NB4 (cell line): ENCODE results near the gene CLDN7.

Experiments used
- DNase-seq: peaks from one replicate; pipeline ENCODE4 v3.0.0; 2010; ENCODE audit warnings: low read depth
- H3K4me3 ChIP-seq: one replicate; pipeline ENCODE4 v1.5.1; 2011; ENCODE audit warnings: mild to moderate bottlenecking, low read depth, low read length, moderate library complexity
- CTCF ChIP-seq: IDR thresholded peaks from one replicate; pipeline ENCODE4 v1.5.1; 2012; ENCODE audit warnings: low read depth, low read length
- MAX ChIP-seq: IDR thresholded peaks from 2 replicates; pipeline ENCODE4 v1.6.1; 2011; ENCODE audit warnings: low read depth, low read length
- MYC ChIP-seq: IDR thresholded peaks from 2 replicates; pipeline ENCODE4 v1.6.1; 2011; ENCODE audit warnings: low read depth, low read length
- POLR2A ChIP-seq: IDR thresholded peaks from 2 replicates; pipeline ENCODE4 v1.6.1; 2011; ENCODE audit warnings: mild to moderate bottlenecking; ENCODE audit not compliant: insufficient read length; ENCODE audit errors: extremely low read depth

The CLDN7 gene

GRCh38 chr17:7228920-7229319 lies 33.4 kb downstream of the CLDN7 start:
- H3K4me3 ChIP-seq, result no peak overlapping the region
- no peak for DNase-seq
- TF ChIP-seq CTCF (no peak), POLR2A (no peak)

GRCh38 chr17:7226721-7227710 lies 35.3 kb downstream of the CLDN7 start:
- TF ChIP-seq POLR2A, result no peak
- no peak for TF ChIP-seq CTCF
- TF ChIP-seq MAX, result no peak
- TF ChIP-seq MYC, result no peak
- DNase-seq, result no peak

GRCh38 chr17:7225711-7226331 lies 36.5 kb downstream of the CLDN7 start:
- H3K4me3 ChIP-seq, result no peak overlapping the region
- DNase-seq, result no peak
- TF ChIP-seq POLR2A, result no peak
- no peak for TF ChIP-seq MAX
- TF ChIP-seq CTCF, result no peak
- no peak for TF ChIP-seq MYC

More at GRCh38 chr17:7226721-7227710, 35.3 kb downstream of the CLDN7 start:
- H3K4me3 ChIP-seq, result no peak overlapping the region

- DNase-seq, result no peak
- no peak for TF ChIP-seq POLR2A
- no peak for TF ChIP-seq MYC
- no peak for TF ChIP-seq CTCF
- TF ChIP-seq MAX, result no peak
- no peak overlapping the region for H3K4me3 ChIP-seq
Measured at GRCh38 chr17:7224661-7225111, 37.6 kb downstream of the CLDN7 start.

- H3K4me3 ChIP-seq, result no peak overlapping the region
- no peak for TF ChIP-seq MYC
- TF ChIP-seq POLR2A, result no peak
- no peak for TF ChIP-seq MAX
- TF ChIP-seq CTCF, result no peak
- no peak for DNase-seq
Measured at GRCh38 chr17:7224110-7224509, 38.2 kb downstream of the CLDN7 start.
